ENCODE data around the gene BRD2.

- TF ChIP-seq EZH2 (IDR thresholded peaks at IDR 0.05) = no peak
- TF ChIP-seq POLR2AphosphoS5 (IDR thresholded peaks at IDR 0.05; ENCODE audit: borderline replicate concordance, low read depth, low read length) = no peak
Observed at GRCh38 chr6:33029328-33030184, 61.2 kb downstream of the BRD2 start.

All from SK-N-MC (cell line).